ENCODE measurements around the gene F2. TPM values are rescaled to one million over a fixed set of nuclear protein-coding genes. Genes with fewer than 3 reads are reported as not detected.

Gene F2
- total and polyA plus RNA-seq, 9 donors: 0.10 to 1.00 (median 0.33) TPM; not detected in 3

DNA sequence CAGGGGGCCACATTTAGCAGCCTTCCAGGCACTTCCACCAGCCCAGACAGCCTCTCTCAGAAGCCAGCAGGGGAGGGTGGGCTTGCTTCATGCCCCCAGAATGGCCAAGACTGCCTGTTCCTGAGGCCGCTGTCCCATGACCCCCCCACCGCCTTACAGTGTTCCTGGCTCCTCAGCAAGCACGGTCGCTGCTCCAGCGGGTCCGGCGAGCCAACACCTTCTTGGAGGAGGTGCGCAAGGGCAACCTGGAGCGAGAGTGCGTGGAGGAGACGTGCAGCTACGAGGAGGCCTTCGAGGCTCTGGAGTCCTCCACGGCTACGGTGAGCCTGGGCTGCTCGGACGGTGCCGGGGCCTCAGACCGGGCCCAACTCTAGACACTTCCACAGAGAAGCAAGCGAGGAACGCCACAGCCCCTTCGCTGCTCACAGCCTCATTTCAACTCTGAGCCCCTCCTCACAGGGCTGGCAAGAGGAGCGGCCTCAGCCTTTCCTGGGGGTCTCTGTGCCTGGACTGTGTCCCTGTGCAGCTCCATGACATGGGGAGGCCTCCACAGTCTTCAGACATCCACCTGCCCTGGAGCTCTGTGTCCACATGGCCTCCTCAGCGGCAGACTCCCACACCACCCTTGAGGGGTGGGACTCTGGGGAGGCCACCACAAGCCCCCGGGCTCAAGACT is 668 bp downstream of the F2 start:
- no peaks in the 10 kb centered on the region for H3K4me1 ChIP-seq (ENCODE audit: insufficient read depth)
- no peak for DNase-seq
- no peak for TF ChIP-seq EP300 (IDR thresholded peaks at IDR 0.05)
- H3K36me3 ChIP-seq: no peaks in the 10 kb centered on the region
- intact Hi-C loops (cut with DNase I): no loop called here
- no peak overlapping the region for H3K4me3 ChIP-seq
- WGBS, 3 donors: 86 to 91% (median 88%) methylated on average over 25 of the region's 25 CpGs
- no peaks in the 10 kb centered on the region for H3K9me3 ChIP-seq
- H3K27me3 ChIP-seq: no peaks in the 10 kb centered on the region
- no peak overlapping the region for H3K27ac ChIP-seq

DNA sequence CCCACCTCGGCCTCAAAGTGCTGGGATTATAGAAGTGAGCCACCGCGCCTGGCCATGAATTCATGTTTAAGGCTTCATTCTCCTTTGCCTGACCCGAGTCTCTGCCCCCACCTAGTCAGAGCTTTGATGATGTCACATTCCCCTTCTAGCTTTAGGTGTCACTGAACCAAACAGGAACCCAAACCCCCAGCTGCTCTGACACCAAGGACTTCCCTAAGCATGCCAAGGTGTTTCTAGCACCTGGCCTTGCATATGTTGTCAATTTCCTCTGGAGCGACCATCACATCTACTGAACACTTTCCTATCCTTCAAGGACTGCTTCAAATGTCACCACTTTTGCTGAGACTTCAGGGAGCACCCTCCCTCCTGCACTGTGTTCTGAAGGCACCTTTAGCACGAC is 2.3 kb downstream of the F2 start:
- intact Hi-C loops (cut with DNase I): no loop called here
- WGBS, 3 donors: 84 to 85% (median 84%) methylated on average over 6 of the region's 6 CpGs
- no peak for DNase-seq

DNA sequence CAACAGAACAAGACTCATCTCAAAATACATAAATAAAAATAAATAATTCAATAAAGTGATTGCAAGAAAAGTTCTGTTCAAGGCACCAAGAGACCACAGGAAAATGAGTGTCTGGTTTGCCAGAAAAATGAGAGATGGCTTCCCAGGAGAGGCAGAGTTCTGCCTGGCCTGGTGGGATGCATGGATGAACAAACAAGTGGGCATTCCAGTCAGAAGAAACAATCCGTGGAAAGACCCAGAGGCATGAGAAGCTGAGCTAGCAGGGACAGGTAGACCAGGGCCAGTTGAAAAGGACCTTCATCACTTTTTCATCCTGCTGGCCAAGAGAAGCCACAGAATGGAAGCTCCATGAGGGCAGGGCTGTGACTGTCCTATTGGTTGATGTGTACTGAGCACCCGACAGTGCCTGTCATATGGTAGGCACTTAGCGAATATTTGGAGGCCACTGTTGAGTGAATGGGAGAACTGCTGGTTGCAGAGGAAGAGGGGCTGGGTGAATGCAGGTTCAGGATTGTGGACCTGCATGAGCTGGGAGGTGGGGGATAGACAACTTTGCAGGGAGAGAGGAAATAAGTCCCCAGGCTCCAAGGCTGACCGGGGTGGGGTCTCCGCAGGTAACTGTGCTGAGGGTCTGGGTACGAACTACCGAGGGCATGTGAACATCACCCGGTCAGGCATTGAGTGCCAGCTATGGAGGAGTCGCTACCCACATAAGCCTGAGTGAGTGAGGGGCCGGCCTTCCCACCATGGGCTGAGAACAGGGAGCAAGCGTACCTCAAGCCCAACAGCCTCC is 3.7 kb downstream of the F2 start:
- intact Hi-C loops (cut with DNase I): no loop called here
- H3K4me3 ChIP-seq: no peak overlapping the region
- TF ChIP-seq, protein P1, sequence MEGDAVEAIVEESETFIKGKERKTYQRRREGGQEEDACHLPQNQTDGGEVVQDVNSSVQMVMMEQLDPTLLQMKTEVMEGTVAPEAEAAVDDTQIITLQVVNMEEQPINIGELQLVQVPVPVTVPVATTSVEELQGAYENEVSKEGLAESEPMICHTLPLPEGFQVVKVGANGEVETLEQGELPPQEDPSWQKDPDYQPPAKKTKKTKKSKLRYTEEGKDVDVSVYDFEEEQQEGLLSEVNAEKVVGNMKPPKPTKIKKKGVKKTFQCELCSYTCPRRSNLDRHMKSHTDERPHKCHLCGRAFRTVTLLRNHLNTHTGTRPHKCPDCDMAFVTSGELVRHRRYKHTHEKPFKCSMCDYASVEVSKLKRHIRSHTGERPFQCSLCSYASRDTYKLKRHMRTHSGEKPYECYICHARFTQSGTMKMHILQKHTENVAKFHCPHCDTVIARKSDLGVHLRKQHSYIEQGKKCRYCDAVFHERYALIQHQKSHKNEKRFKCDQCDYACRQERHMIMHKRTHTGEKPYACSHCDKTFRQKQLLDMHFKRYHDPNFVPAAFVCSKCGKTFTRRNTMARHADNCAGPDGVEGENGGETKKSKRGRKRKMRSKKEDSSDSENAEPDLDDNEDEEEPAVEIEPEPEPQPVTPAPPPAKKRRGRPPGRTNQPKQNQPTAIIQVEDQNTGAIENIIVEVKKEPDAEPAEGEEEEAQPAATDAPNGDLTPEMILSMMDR (IDR thresholded peaks at IDR 0.05): no peak
- TF ChIP-seq EP300 (IDR thresholded peaks at IDR 0.05): no peak
- no peak for TF ChIP-seq POLR2A (IDR thresholded peaks at IDR 0.05)
- no peaks in the 10 kb centered on the region for H3K4me1 ChIP-seq (ENCODE audit: insufficient read depth)
- WGBS, 3 donors: 93 to 94% (median 93%) methylated on average over 11 of the region's 11 CpGs
- no peaks in the 10 kb centered on the region for H3K36me3 ChIP-seq
- H3K27ac ChIP-seq: no peak overlapping the region
- no peak for DNase-seq
- H3K27me3 ChIP-seq: no peaks in the 10 kb centered on the region
- no peaks in the 10 kb centered on the region for H3K9me3 ChIP-seq

More for the DNA sequence above, 2.3 kb downstream of the F2 start:
- no peak for TF ChIP-seq POLR2A (IDR thresholded peaks at IDR 0.05)
- TF ChIP-seq EP300 (IDR thresholded peaks at IDR 0.05): no peak
- TF ChIP-seq, protein P1 (IDR thresholded peaks at IDR 0.05): no peak
- Histone ChIP-seq H3K9me3 (no peaks in the 10 kb centered on the region), H3K4me1 (ENCODE audit: insufficient read depth) (no peaks in the 10 kb centered on the region), H3K27me3 (no peaks in the 10 kb centered on the region), H3K36me3 (no peaks in the 10 kb centered on the region), H3K4me3 (no peak overlapping the region), H3K27ac (no peak overlapping the region)

DNA sequence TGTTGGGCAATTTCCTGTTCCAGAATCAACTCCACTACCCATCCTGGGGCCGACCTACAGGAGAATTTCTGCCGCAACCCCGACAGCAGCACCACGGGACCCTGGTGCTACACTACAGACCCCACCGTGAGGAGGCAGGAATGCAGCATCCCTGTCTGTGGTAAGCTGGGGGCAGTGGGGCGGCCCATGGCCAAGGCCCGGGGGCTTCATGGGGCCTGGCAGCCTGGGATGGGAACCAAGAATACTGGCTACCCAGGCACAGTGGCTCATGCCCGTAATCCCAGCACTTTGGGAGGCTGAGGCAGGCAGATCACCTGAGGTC is 4.3 kb downstream of the F2 start:
- Histone ChIP-seq H3K27me3 (no peaks in the 10 kb centered on the region), H3K36me3 (no peaks in the 10 kb centered on the region), H3K27ac (no peak overlapping the region), H3K4me3 (no peak overlapping the region), H3K4me1 (ENCODE audit: insufficient read depth) (no peaks in the 10 kb centered on the region), H3K9me3 (no peaks in the 10 kb centered on the region)
- no peak for DNase-seq
- no peak for TF ChIP-seq POLR2A (IDR thresholded peaks at IDR 0.05)
- TF ChIP-seq, protein P1 (IDR thresholded peaks at IDR 0.05): no peak
- no peak for TF ChIP-seq EP300 (IDR thresholded peaks at IDR 0.05)
- intact Hi-C loops (cut with DNase I): no loop called here
- 81 to 89% (median 83%) methylated on average over 8 of the region's 8 CpGs for WGBS, 3 donors

DNA sequence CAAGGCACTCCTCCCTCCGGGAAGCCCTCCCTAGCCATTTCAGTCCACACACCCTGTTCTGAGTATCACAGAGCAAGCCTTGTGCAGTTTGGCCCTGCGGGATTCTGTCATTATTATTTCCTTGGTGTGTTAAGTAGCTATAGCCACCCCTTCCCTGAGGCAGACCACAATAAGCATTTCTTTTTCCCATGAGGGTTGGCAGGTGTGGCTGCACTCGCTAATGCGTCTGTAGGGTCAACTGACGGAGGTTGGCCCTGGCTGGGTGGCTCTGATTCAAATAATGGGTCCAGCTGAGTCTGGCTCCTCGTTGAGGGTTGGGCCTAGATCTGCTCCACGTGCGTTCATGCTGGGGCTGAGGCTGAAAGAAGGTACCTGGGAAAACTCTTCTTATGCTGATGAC is 5.1 kb downstream of the F2 start:
- TF ChIP-seq POLR2A (IDR thresholded peaks at IDR 0.05): no peak
- TF ChIP-seq, protein P1 (IDR thresholded peaks at IDR 0.05): no peak
- no peak for TF ChIP-seq EP300 (IDR thresholded peaks at IDR 0.05)
- no peaks in the 10 kb centered on the region for H3K9me3 ChIP-seq
- intact Hi-C loops (cut with DNase I): no loop called here
- DNase-seq: no peak
- H3K36me3 ChIP-seq: no peaks in the 10 kb centered on the region
- WGBS, 3 donors: 61 to 66% (median 63%) methylated on average over 8 of the region's 8 CpGs
- H3K27ac ChIP-seq: no peak overlapping the region
- no peak overlapping the region for H3K4me3 ChIP-seq
- H3K4me1 ChIP-seq (ENCODE audit: insufficient read depth): no peaks in the 10 kb centered on the region
- H3K27me3 ChIP-seq: no peaks in the 10 kb centered on the region
